Measurements from ENCODE around the gene CAPN10.

DNA sequence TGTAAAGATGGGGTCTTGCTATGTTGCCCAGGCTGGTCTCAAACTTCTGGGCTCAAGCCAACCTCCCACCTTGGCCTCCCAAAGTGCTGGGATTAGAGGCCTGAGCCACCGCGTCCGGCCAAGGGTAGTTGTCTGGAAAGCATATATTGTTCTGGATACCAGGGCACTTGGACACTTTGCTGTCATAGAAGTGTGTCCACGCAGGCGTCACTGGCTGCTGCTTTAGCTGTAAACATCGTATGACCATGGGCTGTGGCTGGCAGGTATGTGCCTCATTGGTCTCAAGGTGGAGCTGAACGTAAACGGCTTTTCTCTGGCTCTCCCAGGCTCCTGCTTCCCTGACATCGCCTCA lies 35.5 kb downstream of the CAPN10 start:
- TF ChIP-seq YY1 (IDR thresholded peaks at IDR 0.05; ENCODE audit: insufficient read depth, insufficient read length) (no peak), ZNF274 (IDR thresholded peaks at IDR 0.05; ENCODE audit: low read depth, low read length) (no peak)

Data from NT2/D1 (cell line).